Mesendoderm (in vitro differentiated cells): ENCODE measurements around the gene TBL2.
"Not testable (repeated sequence)": the region's sequence is repeated elsewhere in the genome, so short reads cannot be mapped to it uniquely, and the experiment has no call there.

Source experiments
- DNase-seq: peaks from one replicate; pipeline ENCODE4 v3.0.0; 2013
- H2AK5ac ChIP-seq: 2 replicates; pipeline ENCODE4 v1.6.1; 2013; ENCODE audit warnings: low read length, inconsistent platforms
- H2BK120ac ChIP-seq: 2 replicates; pipeline ENCODE4 v1.6.1; 2013; ENCODE audit warnings: low read depth, mild to moderate bottlenecking, low read length, moderate library complexity, mixed read lengths
- H2BK15ac ChIP-seq: replicated peaks from 2 replicates; pipeline ENCODE4 v1.6.1; 2013; ENCODE audit warnings: low read depth, mild to moderate bottlenecking, moderate library complexity
- H2BK5ac ChIP-seq: 2 replicates; pipeline ENCODE4 v1.6.1; 2013; ENCODE audit warnings: low read length, inconsistent platforms
- H3K18ac ChIP-seq: 2 replicates; pipeline ENCODE4 v1.6.1; 2013; ENCODE audit warnings: mild to moderate bottlenecking, low read length, mixed read lengths
- H3K23ac ChIP-seq: one replicate; pipeline ENCODE4 v1.6.1; 2013; ENCODE audit warnings: low read length
- H3K27ac ChIP-seq: 2 replicates; pipeline ENCODE4 v1.5.1; 2013; ENCODE audit warnings: low read depth, mild to moderate bottlenecking, inconsistent platforms, low read length, moderate library complexity
- H3K27me3 ChIP-seq: 2 replicates; pipeline ENCODE4 v1.6.1; 2013; ENCODE audit warnings: low read length, control low read depth, mild to moderate bottlenecking, inconsistent platforms; ENCODE audit not compliant: insufficient read depth, poor library complexity
- H3K36me3 ChIP-seq: 2 replicates; pipeline ENCODE4 v1.6.1; 2013; ENCODE audit warnings: low read length, inconsistent platforms; ENCODE audit not compliant: control insufficient read depth, insufficient read depth
- H3K4ac ChIP-seq: one replicate; pipeline ENCODE4 v1.6.1; 2013; ENCODE audit warnings: low read depth, mild to moderate bottlenecking, low read length, moderate library complexity
- H3K4me1 ChIP-seq: 2 replicates; pipeline ENCODE4 v1.6.1; 2013; ENCODE audit warnings: low read depth, low read length, inconsistent platforms; ENCODE audit not compliant: control insufficient read depth
- H3K4me2 ChIP-seq: 2 replicates; pipeline ENCODE4 v1.6.1; 2013; ENCODE audit warnings: low read length
- H3K4me3 ChIP-seq: 2 replicates; pipeline ENCODE4 v1.5.1; 2013; ENCODE audit warnings: mild to moderate bottlenecking, low read length
- H3K56ac ChIP-seq: one replicate; pipeline ENCODE4 v1.6.1; 2013; ENCODE audit warnings: low read length
- H3K79me1 ChIP-seq: 2 replicates; pipeline ENCODE4 v1.6.1; 2013; ENCODE audit warnings: low read length, inconsistent platforms
- H3K79me2 ChIP-seq: 2 replicates; pipeline ENCODE4 v1.6.1; 2013; ENCODE audit warnings: mild to moderate bottlenecking, low read length; ENCODE audit not compliant: control insufficient read depth, insufficient read depth
- H3K9ac ChIP-seq: 2 replicates; pipeline ENCODE4 v1.6.1; 2013; ENCODE audit warnings: low read length, inconsistent platforms
- H4K5ac ChIP-seq: one replicate; pipeline ENCODE4 v1.6.1; 2013; ENCODE audit warnings: low read length
- H4K8ac ChIP-seq: one replicate; pipeline ENCODE4 v1.6.1; 2013; ENCODE audit warnings: low read depth, mild to moderate bottlenecking, control low read depth, low read length, moderate library complexity
- WGBS: extraction: QIAGEN DNeasy Blood & Tissue Kit; methylation state at CpG from one replicate; pipeline ENCODE4 v1.1.7; 2013; ENCODE audit warnings: low lambda C conversion rate, missing lambda C conversion rate; ENCODE audit not compliant: insufficient coverage; ENCODE audit errors: extremely low coverage; 5-methylcytosine and 5-hydroxymethylcytosine counted together

TBL2 gene

GRCh38 chr7:73530800-73531199 is 47.6 kb downstream of the TBL2 start:
- Histone ChIP-seq H3K18ac (no peak overlapping the region), H4K8ac (no peak overlapping the region), H3K56ac (no peak overlapping the region), H3K4me2 (no peak overlapping the region), H3K4ac (no peak overlapping the region), H2BK5ac (no peak overlapping the region), H4K5ac (no peak overlapping the region), H3K9ac (no peak overlapping the region), H2AK5ac (no peak overlapping the region), H3K4me3 (no peak overlapping the region), H3K79me2 (no peaks in the 10 kb centered on the region), H2BK120ac (no peak overlapping the region), H3K27ac (no peak overlapping the region), H3K4me1 (no peaks in the 10 kb centered on the region), H3K36me3 (no peaks in the 10 kb centered on the region), H3K27me3 (no peaks in the 10 kb centered on the region), H3K23ac (no peak overlapping the region), H2BK15ac (no peak overlapping the region), H3K79me1 (no peaks in the 10 kb centered on the region)
- DNase-seq = no peak
- WGBS = no CpG with 5 or more reads among the region's 3 CpGs

- Histone ChIP-seq H2AK5ac (no peak overlapping the region), H3K27ac (no peak overlapping the region), H3K9ac (no peak overlapping the region), H3K18ac (no peak overlapping the region), H3K23ac (no peak overlapping the region), H3K27me3 (no peaks in the 10 kb centered on the region), H3K4ac (no peak overlapping the region), H4K8ac (no peak overlapping the region), H3K4me1 (no peaks in the 10 kb centered on the region), H3K56ac (peak overlapping the region; percentile 3), H3K36me3 (no peaks in the 10 kb centered on the region), H3K79me1 (no peaks in the 10 kb centered on the region), H4K5ac (no peak overlapping the region), H3K4me2 (no peak overlapping the region), H2BK5ac (no peak overlapping the region), H2BK15ac (no peak overlapping the region), H3K4me3 (no peak overlapping the region), H2BK120ac (no peak overlapping the region), H3K79me2 (no peaks in the 10 kb centered on the region)
- WGBS = no CpG with 5 or more reads among the region's 8 CpGs
- peak; percentile 72 for DNase-seq
Observed at GRCh38 chr7:73526896-73527821, 51.2 kb downstream of the TBL2 start.

- H2BK15ac ChIP-seq, H3K27me3 ChIP-seq, DNase-seq, H3K4me3 ChIP-seq, H3K79me2 ChIP-seq, H3K4me2 ChIP-seq, H2BK120ac ChIP-seq, H2BK5ac ChIP-seq, H3K27ac ChIP-seq, H2AK5ac ChIP-seq, H3K36me3 ChIP-seq, H4K5ac ChIP-seq, H3K4ac ChIP-seq, H3K18ac ChIP-seq, H3K56ac ChIP-seq, H4K8ac ChIP-seq, H3K79me1 ChIP-seq, H3K23ac ChIP-seq, H3K4me1 ChIP-seq, H3K9ac ChIP-seq: not testable (repeated sequence)
- no CpG with 5 or more reads among the region's 1 CpG for WGBS
Observed at GRCh38 chr7:73526158-73526494, 52.3 kb downstream of the TBL2 start.

- peak within 1 kb of the TSS; percentile 99 for H3K4me3 ChIP-seq
- H3K36me3 ChIP-seq = peaks cover 2% of the 10 kb centered on the region
- H3K79me2 ChIP-seq = peaks cover 39% of the 10 kb centered on the region
- H3K23ac ChIP-seq = peak within 1 kb of the TSS; percentile 98
- peak within 1 kb of the TSS; percentile 85 for H2BK5ac ChIP-seq
- peak within 1 kb of the TSS; percentile 99 for H2BK120ac ChIP-seq
- peak within 1 kb of the TSS; percentile 99 for H3K9ac ChIP-seq
- H3K4ac ChIP-seq = peak within 1 kb of the TSS; percentile 100
- H2BK15ac ChIP-seq = no peak within 1 kb of the TSS
- peaks cover 2% of the 10 kb centered on the region for H3K4me1 ChIP-seq
- H4K8ac ChIP-seq = peak within 1 kb of the TSS; percentile 94
- DNase-seq = peak; percentile 99
- peak within 1 kb of the TSS; percentile 98 for H3K56ac ChIP-seq
- no CpG with 5 or more reads among the region's 71 CpGs for WGBS
- H3K79me1 ChIP-seq = peaks cover 2% of the 10 kb centered on the region
- H3K18ac ChIP-seq = peak within 1 kb of the TSS; percentile 100
- no peaks in the 10 kb centered on the region for H3K27me3 ChIP-seq
- H2AK5ac ChIP-seq = peak within 1 kb of the TSS; percentile 32
- no peak within 1 kb of the TSS for H4K5ac ChIP-seq
- peak within 1 kb of the TSS; percentile 74 for H3K4me2 ChIP-seq
- peak within 1 kb of the TSS; percentile 99 for H3K27ac ChIP-seq
Observed at GRCh38 chr7:73522105-73522872, 56.1 kb downstream of the TBL2 start, which contains the start of gene BAZ1B. BAZ1B (minus strand) TSS chr7:73522293; CDS start chr7:73521933, 360 bp downstream.

GRCh38 chr7:73521636-73522104 is 56.7 kb downstream of the TBL2 start:
- Histone ChIP-seq H2AK5ac (no peak overlapping the region), H3K27me3 (no peaks in the 10 kb centered on the region), H2BK5ac (peak overlapping the region; percentile 82), H2BK15ac (no peak overlapping the region), H2BK120ac (peak overlapping the region; percentile 99), H3K4me2 (no peak overlapping the region), H3K27ac (peak overlapping the region; percentile 99), H3K4me3 (peak overlapping the region; percentile 99), H3K4ac (peak overlapping the region; percentile 100), H4K8ac (peak overlapping the region; percentile 94), H3K9ac (peak overlapping the region; percentile 99), H3K79me2 (peaks cover 45% of the 10 kb centered on the region), H3K36me3 (peaks cover 3% of the 10 kb centered on the region), H3K79me1 (peaks cover 2% of the 10 kb centered on the region), H3K4me1 (peaks cover 2% of the 10 kb centered on the region), H3K18ac (peak overlapping the region; percentile 100), H3K23ac (peak overlapping the region; percentile 98), H3K56ac (peak overlapping the region; percentile 98), H4K5ac (no peak overlapping the region)
- peak; percentile 71 for DNase-seq
- no CpG with 5 or more reads among the region's 62 CpGs for WGBS
